GM12878 (cell line): Measurements from ENCODE around the gene ALKBH8. TPM values are rescaled to one million over a fixed set of nuclear protein-coding genes. Genes with fewer than 3 reads are reported as not detected.
A peak's percentile ranks its signal among the peaks of the same experiment; 100 is the strongest.

ENCODE experiments used
- CEBPZ ChIP-seq: fragments of 150-350 bp; IDR thresholded peaks from 2 replicates; pipeline ENCODE4 v1.6.1; 2016; ENCODE audit warnings: low read depth, low read length
- CREB1 ChIP-seq: IDR thresholded peaks from 2 replicates; pipeline ENCODE4 v1.6.1; 2012; ENCODE audit warnings: low read depth, mild to moderate bottlenecking, inconsistent platforms
- EP300 ChIP-seq, 2 experiments: fragments of 150-350 bp in 1 of 2; IDR thresholded peaks; 2 replicates each; pipeline ENCODE4 v1.6.1; 2011 to 2012; ENCODE audit warnings: low read depth in 2 of 2, low read length in 2 of 2, borderline replicate concordance in 1 of 2, improper control_type of control experiment in 1 of 2, inconsistent platforms in 1 of 2; ENCODE audit not compliant: control insufficient read depth in 1 of 2
- FOXM1 ChIP-seq: IDR thresholded peaks from 2 replicates; pipeline ENCODE4 v1.6.1; 2012; ENCODE audit warnings: low read depth, mild to moderate bottlenecking, inconsistent platforms, low read length, moderate library complexity
- HCFC1 ChIP-seq: fragments of 150-350 bp; IDR thresholded peaks from 2 replicates; pipeline ENCODE4 v1.6.1; 2014; ENCODE audit warnings: low read length
- HDGF ChIP-seq: fragments of 450-650 bp; IDR thresholded peaks from 2 replicates; pipeline ENCODE4 v1.6.1; 2016; ENCODE audit warnings: antibody characterized with exemption
- PAX5 ChIP-seq: IDR thresholded peaks from 2 replicates; pipeline ENCODE4 v1.6.1; 2011; ENCODE audit warnings: low read depth, low read length, borderline replicate concordance
- PKNOX1 ChIP-seq: fragments of 450-650 bp; IDR thresholded peaks from 2 replicates; pipeline ENCODE4 v1.6.1; 2016; ENCODE audit warnings: mild to moderate bottlenecking
- RAD51 ChIP-seq: fragments of 450-650 bp; IDR thresholded peaks from 2 replicates; pipeline ENCODE4 v1.6.1; 2016; ENCODE audit warnings: moderate library complexity, mild to moderate bottlenecking, inconsistent platforms
- SKIL ChIP-seq: fragments of 450-650 bp; IDR thresholded peaks from 2 replicates; pipeline ENCODE4 v1.6.1; 2017; ENCODE audit warnings: mild to moderate bottlenecking, low read depth, inconsistent platforms; ENCODE audit not compliant: poor library complexity, severe bottlenecking
- USF2 ChIP-seq: IDR thresholded peaks from 2 replicates; pipeline ENCODE4 v1.6.1; 2011; ENCODE audit warnings: low read depth, low read length, improper control_type of control experiment, borderline replicate concordance
- ZBTB33 ChIP-seq: fragments of 450-650 bp; IDR thresholded peaks from 2 replicates; pipeline ENCODE4 v1.6.1; 2017; ENCODE audit warnings: mild to moderate bottlenecking
- polyA plus RNA-seq, 11 experiments: library from polyadenylated mRNA; depleted of rRNA in 4 of 11; unstranded in 6 of 11; stranded (reverse) in 5 of 11; fragments of >200 nt; fragmentation: Nextera tagmentation in 4 of 11; fragmentation: Illumina TruSeq in 1 of 11; extraction: Ambion mirVana in 4 of 11; extraction: Trizol in 1 of 11; gene quantifications; 1 replicate in 1 of 11; 2 replicates in 10 of 11; pipeline versions ENCODE4 v1.2.1 to v1.2.3, GENCODE V29; 2011 to 2016; ENCODE audit warnings: inconsistent platforms in 2 of 11, missing spikeins in 2 of 11, low read depth in 1 of 11
- total RNA-seq, 4 experiments: library from RNA; depleted of rRNA in 3 of 4; stranded (reverse); fragments of >200 nt in 3 of 4; fragmentation: Illumina TruSeq in 1 of 4; extraction: Trizol in 1 of 4; gene quantifications; 2 replicates each; pipeline versions ENCODE4 v1.2.1 to v1.2.3, GENCODE V29; 2013 to 2021
- TF ChIP-seq, protein P1 (sequence below): fragments of 450-650 bp; formaldehyde crosslinking; IDR thresholded peaks from 2 replicates; pipeline ENCODE4 v1.4.0; 2022; ENCODE audit warnings: mild to moderate bottlenecking, moderate library complexity

ALKBH8 gene
- total and polyA plus RNA-seq, 10 of the 15 experiments (the other 5 are each of a cell fraction or from before 2014, with no cell fraction given) = 4.6 to 13.1 (median 9.5) TPM

DNA sequence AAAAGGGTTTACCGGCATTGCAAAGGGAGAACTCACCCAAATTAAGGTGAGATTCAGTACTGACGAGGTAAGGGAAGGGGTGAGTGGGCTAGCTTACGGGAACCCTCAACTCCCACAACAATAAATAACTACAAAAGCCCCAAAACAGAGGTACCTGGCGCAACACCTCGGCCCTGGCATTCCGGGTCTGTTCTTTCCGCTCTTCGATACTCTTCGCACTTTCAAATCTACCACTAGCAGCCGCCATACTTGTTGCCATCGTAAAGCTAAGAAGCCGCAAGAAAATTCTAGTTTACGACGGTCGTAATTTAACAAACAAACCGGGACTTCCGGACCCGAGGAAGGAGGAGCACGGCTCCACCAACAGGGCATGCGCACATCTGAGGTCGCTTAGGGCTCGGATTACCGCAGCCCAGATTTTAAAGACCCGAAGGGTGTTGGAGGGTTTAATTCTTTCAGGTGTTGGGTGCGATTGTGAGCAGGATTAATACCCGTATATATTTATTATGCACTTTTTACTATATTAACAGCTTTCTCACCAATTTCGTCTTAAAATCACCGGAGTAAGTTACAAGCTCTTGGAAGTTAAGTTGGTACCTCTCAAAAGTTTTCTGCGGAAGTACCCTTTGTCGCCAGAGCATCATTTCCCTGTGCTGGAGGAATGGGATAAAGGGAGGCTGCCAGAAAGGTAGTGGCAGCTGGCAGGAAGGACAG is 107.8 kb downstream of the ALKBH8 start, which contains the start of gene CWF19L2 (continued):
- TF ChIP-seq ZBTB33 (no peak), HDGF (no peak), FOXM1 (peak; percentile 36; the same call in 1 of the 2 replicates), SKIL (no peak), RAD51 (0 out of 2 replicates have a peak, but pooled peaks have one; percentile 9), CEBPZ (no peak), PKNOX1 (no peak), CREB1 (peak; percentile 65), EP300 (IDR thresholded peaks at IDR 0.05; ENCODE audit: borderline replicate concordance in 1 of 2, control insufficient read depth in 1 of 2, low read depth in 2 of 2, low read length in 2 of 2) (no peak), PAX5 (no peak), HCFC1 (0 out of 2 replicates have a peak, but pooled peaks have one; percentile 37), USF2 (no peak)
- TF ChIP-seq, protein P1, sequence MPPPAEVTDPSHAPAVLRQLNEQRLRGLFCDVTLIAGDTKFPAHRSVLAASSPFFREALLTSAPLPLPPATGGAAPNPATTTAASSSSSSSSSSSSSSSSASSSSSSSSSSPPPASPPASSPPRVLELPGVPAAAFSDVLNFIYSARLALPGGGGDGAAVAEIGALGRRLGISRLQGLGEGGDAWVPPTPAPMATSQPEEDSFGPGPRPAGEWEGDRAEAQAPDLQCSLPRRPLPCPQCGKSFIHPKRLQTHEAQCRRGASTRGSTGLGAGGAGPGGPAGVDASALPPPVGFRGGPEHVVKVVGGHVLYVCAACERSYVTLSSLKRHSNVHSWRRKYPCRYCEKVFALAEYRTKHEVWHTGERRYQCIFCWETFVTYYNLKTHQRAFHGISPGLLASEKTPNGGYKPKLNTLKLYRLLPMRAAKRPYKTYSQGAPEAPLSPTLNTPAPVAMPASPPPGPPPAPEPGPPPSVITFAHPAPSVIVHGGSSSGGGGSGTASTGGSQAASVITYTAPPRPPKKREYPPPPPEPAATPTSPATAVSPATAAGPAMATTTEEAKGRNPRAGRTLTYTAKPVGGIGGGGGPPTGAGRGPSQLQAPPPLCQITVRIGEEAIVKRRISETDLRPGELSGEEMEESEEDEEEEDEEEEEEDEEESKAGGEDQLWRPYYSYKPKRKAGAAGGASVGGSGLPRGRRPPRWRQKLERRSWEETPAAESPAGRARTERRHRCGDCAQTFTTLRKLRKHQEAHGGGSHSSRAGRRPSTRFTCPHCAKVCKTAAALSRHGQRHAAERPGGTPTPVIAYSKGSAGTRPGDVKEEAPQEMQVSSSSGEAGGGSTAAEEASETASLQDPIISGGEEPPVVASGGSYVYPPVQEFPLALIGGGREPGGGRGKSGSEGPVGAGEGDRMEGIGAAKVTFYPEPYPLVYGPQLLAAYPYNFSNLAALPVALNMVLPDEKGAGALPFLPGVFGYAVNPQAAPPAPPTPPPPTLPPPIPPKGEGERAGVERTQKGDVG (CRISPR knock-in tag) = no peak
